ENCODE measurements around the gene TTLL1. TPM values are rescaled to one million over a fixed set of nuclear protein-coding genes. Genes with fewer than 3 reads are reported as not detected.

Gene TTLL1
- total RNA-seq, 2 donors from 2014 or later: 1.1 to 4.3 TPM

- DNase-seq (ENCODE audit: low spot score) (no peak), ATAC-seq (ENCODE audit: insufficient number of reproducible peaks, low FRiP score, low read depth) (no peak)
- H3K27me3 ChIP-seq (replicated peaks; ENCODE audit: insufficient read depth): no peaks in the 10 kb centered on the region
- H3K36me3 ChIP-seq: no peaks in the 10 kb centered on the region
- no peaks in the 10 kb centered on the region for H3K4me1 ChIP-seq (ENCODE audit: control insufficient read depth in 1 of 2, low read depth in 2 of 2)
- peaks cover 5% of the 10 kb centered on the region for H3K9me3 ChIP-seq
- H3K4me3 ChIP-seq: no peak overlapping the region
- no peak overlapping the region for H3K27ac ChIP-seq
- TF ChIP-seq CTCF (IDR thresholded peaks at IDR 0.05): no peak
Observed at GRCh38 chr22:43100225-43100624, 11.0 kb upstream of the TTLL1 start.

GRCh38 chr22:43099095-43099494, 9.9 kb upstream of the TTLL1 start:
- no peak for ATAC-seq (ENCODE audit: insufficient number of reproducible peaks, low FRiP score, low read depth)
- TF ChIP-seq CTCF (IDR thresholded peaks at IDR 0.05): no peak
- no peaks in the 10 kb centered on the region for H3K27me3 ChIP-seq (replicated peaks; ENCODE audit: insufficient read depth)
- no peaks in the 10 kb centered on the region for H3K4me1 ChIP-seq (ENCODE audit: control insufficient read depth in 1 of 2, low read depth in 2 of 2)
- H3K9me3 ChIP-seq: peaks cover 5% of the 10 kb centered on the region
- no peak overlapping the region for H3K27ac ChIP-seq
- no peak overlapping the region for H3K4me3 ChIP-seq
- no peaks in the 10 kb centered on the region for H3K36me3 ChIP-seq
- no peak for DNase-seq (ENCODE audit: low spot score)

GRCh38 chr22:43098356-43098755, 9.2 kb upstream of the TTLL1 start:
- Histone ChIP-seq H3K36me3 (no peaks in the 10 kb centered on the region), H3K27me3 (replicated peaks; ENCODE audit: insufficient read depth) (no peaks in the 10 kb centered on the region), H3K4me1 (ENCODE audit: control insufficient read depth in 1 of 2, low read depth in 2 of 2) (no peaks in the 10 kb centered on the region), H3K4me3 (no peak overlapping the region), H3K9me3 (peaks cover 5% of the 10 kb centered on the region), H3K27ac (no peak overlapping the region)
- ATAC-seq (ENCODE audit: insufficient number of reproducible peaks, low FRiP score, low read depth) (no peak), DNase-seq (ENCODE audit: low spot score) (no peak)
- TF ChIP-seq CTCF (IDR thresholded peaks at IDR 0.05): no peak

- no peak for TF ChIP-seq CTCF (IDR thresholded peaks at IDR 0.05)
- Histone ChIP-seq H3K27ac (no peak overlapping the region), H3K4me3 (no peak overlapping the region), H3K9me3 (peaks cover 5% of the 10 kb centered on the region), H3K4me1 (ENCODE audit: control insufficient read depth in 1 of 2, low read depth in 2 of 2) (no peaks in the 10 kb centered on the region), H3K27me3 (replicated peaks; ENCODE audit: insufficient read depth) (no peaks in the 10 kb centered on the region), H3K36me3 (no peaks in the 10 kb centered on the region)
- DNase-seq (ENCODE audit: low spot score): no peak
- ATAC-seq (ENCODE audit: insufficient number of reproducible peaks, low FRiP score, low read depth): no peak
Observed at GRCh38 chr22:43096420-43096819, 7.2 kb upstream of the TTLL1 start.

- no peak for TF ChIP-seq CTCF (IDR thresholded peaks at IDR 0.05)
- H3K4me3 ChIP-seq: no peak overlapping the region
- no peak for ATAC-seq (ENCODE audit: insufficient number of reproducible peaks, low FRiP score, low read depth)
Observed at GRCh38 chr22:43094551-43094950, 5.4 kb upstream of the TTLL1 start.

More at GRCh38 chr22:43094551-43094950, 5.4 kb upstream of the TTLL1 start:
- no peaks in the 10 kb centered on the region for H3K36me3 ChIP-seq
- H3K27ac ChIP-seq: no peak overlapping the region
- H3K27me3 ChIP-seq (replicated peaks; ENCODE audit: insufficient read depth): no peaks in the 10 kb centered on the region
- peaks cover 5% of the 10 kb centered on the region for H3K9me3 ChIP-seq
- H3K4me1 ChIP-seq (ENCODE audit: control insufficient read depth in 1 of 2, low read depth in 2 of 2): peaks cover 0 to 3% of the 10 kb centered on the region in 2 donors
- no peak for DNase-seq (ENCODE audit: low spot score)

All from thoracic aorta (tissue), 2 donors.